HAP-1 (cell line): ENCODE results near the gene SLC26A11.
"Not testable (repeated sequence)": the region's sequence is repeated elsewhere in the genome, so short reads cannot be mapped to it uniquely, and the experiment has no call there.

Source experiments
- DNase-seq, 2 experiments: peaks; one replicate each; pipeline ENCODE4 v3.0.0-alpha.2; 2016 to 2020; ENCODE audit warnings: low spot score in 2 of 2
- H3K27me3 ChIP-seq: fragments of 250-450 bp; sonication (Bioruptor Pico); 2 replicates; pipeline ENCODE4 v1.5.1; 2020; ENCODE audit warnings: low read depth, mild to moderate bottlenecking, moderate library complexity
- H3K36me3 ChIP-seq: fragments of 250-450 bp; sonication (Bioruptor Pico); replicated peaks from 2 replicates; pipeline ENCODE4 v1.5.1; 2020; ENCODE audit warnings: mild to moderate bottlenecking
- H3K4me1 ChIP-seq: fragments of 250-450 bp; sonication (Bioruptor Pico); 2 replicates; pipeline ENCODE4 v1.5.1; 2020; ENCODE audit warnings: mild to moderate bottlenecking
- H3K4me3 ChIP-seq: fragments of 250-450 bp; sonication (Bioruptor Pico); 2 replicates; pipeline ENCODE4 v1.5.1; 2020; ENCODE audit warnings: mild to moderate bottlenecking, moderate library complexity
- H3K9me3 ChIP-seq: fragments of 250-450 bp; sonication (Bioruptor Pico); 2 replicates; pipeline ENCODE4 v1.5.1; 2020; ENCODE audit warnings: mild to moderate bottlenecking, moderate library complexity
- in situ Hi-C: fragments of 300-500 bp; cut with MboI; formaldehyde crosslinking; loops from 3 replicates; pipeline ENCODE4 v1.14.3; 2020; ENCODE audit warnings: low sequenced_read_pairs, inconsistent platforms, mixed read lengths

The SLC26A11 gene

GRCh38 chr17:80227666-80228065, 7.4 kb downstream of the SLC26A11 start:
- DNase-seq, result no peak
- in situ Hi-C loops, result no loop called here
- H3K27me3 ChIP-seq, result no peaks in the 10 kb centered on the region
- no peak overlapping the region for H3K4me3 ChIP-seq
- peaks cover 5% of the 10 kb centered on the region for H3K9me3 ChIP-seq
- H3K36me3 ChIP-seq, result no peaks in the 10 kb centered on the region; the same call in none of the 2 replicates
- no peaks in the 10 kb centered on the region for H3K4me1 ChIP-seq

- no peak overlapping the region for H3K4me3 ChIP-seq
- no peaks in the 10 kb centered on the region for H3K27me3 ChIP-seq
- DNase-seq, result no peak
- in situ Hi-C loops, result no loop called here
- H3K4me1 ChIP-seq, result no peaks in the 10 kb centered on the region
- H3K36me3 ChIP-seq, result no peaks in the 10 kb centered on the region; the same call in none of the 2 replicates
- H3K9me3 ChIP-seq, result peaks cover 5% of the 10 kb centered on the region
Observed at GRCh38 chr17:80228477-80228876, 8.2 kb downstream of the SLC26A11 start.

- H3K4me3 ChIP-seq, result no peak overlapping the region
- H3K4me1 ChIP-seq, result no peaks in the 10 kb centered on the region
- H3K9me3 ChIP-seq, result peaks cover 5% of the 10 kb centered on the region
- no peaks in the 10 kb centered on the region; the same call in none of the 2 replicates for H3K36me3 ChIP-seq
- DNase-seq, result no peak
- in situ Hi-C loops, result no loop called here
- H3K27me3 ChIP-seq, result no peaks in the 10 kb centered on the region
Observed at GRCh38 chr17:80229011-80229410, 8.8 kb downstream of the SLC26A11 start.

GRCh38 chr17:80232438-80232837, 12.2 kb downstream of the SLC26A11 start:
- in situ Hi-C loops, result no loop called here
- peaks cover 5% of the 10 kb centered on the region for H3K9me3 ChIP-seq
- H3K27me3 ChIP-seq, result no peaks in the 10 kb centered on the region
- peaks cover 2% of the 10 kb centered on the region for H3K36me3 ChIP-seq
- no peaks in the 10 kb centered on the region for H3K4me1 ChIP-seq
- DNase-seq, result no peak
- H3K4me3 ChIP-seq, result no peak overlapping the region

DNA sequence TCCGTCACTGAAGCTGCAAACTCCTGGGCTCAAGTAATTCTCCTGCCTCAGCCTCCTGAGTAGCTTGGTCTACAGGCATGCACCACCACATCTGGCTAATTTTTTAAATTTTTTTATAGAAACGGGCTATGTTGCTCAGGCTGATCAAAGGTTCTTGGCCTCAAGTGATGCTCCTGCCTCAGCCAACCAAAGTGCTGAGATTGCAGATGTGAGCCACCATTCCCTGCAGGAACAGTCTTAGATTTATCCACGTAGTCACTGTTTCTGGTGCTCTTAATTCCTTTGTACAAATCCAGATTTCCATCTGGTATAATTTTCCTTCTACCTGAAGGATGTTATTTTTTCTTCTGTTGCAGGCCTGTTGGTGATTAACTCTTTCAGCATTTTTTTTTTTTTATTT, 13.0 kb downstream of the SLC26A11 start:
- DNase-seq, result no peak
- Histone ChIP-seq H3K27me3 (no peaks in the 10 kb centered on the region), H3K4me1 (no peaks in the 10 kb centered on the region), H3K9me3 (peaks cover 5% of the 10 kb centered on the region), H3K4me3 (no peak overlapping the region), H3K36me3 (peaks cover 10% of the 10 kb centered on the region)
- in situ Hi-C loops, result no loop called here

DNA sequence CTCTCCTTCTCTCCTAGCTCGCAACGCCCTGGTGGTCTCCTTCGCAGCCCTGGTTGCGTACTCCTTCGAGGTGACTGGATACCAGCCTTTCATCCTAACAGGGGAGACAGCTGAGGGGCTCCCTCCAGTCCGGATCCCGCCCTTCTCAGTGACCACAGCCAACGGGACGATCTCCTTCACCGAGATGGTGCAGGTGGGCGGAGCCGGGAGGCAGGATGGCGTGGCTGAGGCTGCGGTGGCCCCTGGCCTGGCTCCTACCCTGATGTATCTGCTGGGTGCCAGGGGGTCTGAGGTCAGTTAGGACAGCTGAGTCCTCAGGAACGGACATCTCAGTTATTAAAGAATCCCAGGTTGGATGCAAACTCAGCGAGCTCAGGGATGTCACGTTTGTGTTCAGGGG, 16.7 kb downstream of the SLC26A11 start:
- no peaks in the 10 kb centered on the region for H3K4me1 ChIP-seq
- no peak for DNase-seq
- H3K27me3 ChIP-seq, result no peaks in the 10 kb centered on the region
- in situ Hi-C loops, result no loop called here
- H3K9me3 ChIP-seq, result peaks cover 5% of the 10 kb centered on the region
- no peak overlapping the region for H3K4me3 ChIP-seq
- peaks cover 19% of the 10 kb centered on the region for H3K36me3 ChIP-seq

DNA sequence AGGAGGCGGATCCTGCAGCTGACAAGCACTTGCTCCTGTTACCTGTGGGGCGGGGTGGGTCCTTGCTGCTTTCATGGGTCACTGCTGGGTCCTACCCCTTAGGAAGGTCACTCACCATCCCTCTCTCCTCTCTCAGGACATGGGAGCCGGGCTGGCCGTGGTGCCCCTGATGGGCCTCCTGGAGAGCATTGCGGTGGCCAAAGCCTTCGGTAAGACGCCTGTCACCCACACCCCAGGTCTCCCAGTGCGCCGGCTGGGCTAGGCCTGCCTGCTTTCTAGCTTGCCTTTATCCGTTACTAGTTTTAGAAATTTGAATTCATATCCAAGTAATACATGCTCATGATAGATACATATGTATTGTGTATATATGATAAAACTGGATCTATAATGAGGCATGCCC, 17.2 kb downstream of the SLC26A11 start:
- DNase-seq, result no peak
- Histone ChIP-seq H3K36me3 (peaks cover 19% of the 10 kb centered on the region), H3K27me3 (no peaks in the 10 kb centered on the region), H3K4me1 (no peaks in the 10 kb centered on the region), H3K4me3 (no peak overlapping the region), H3K9me3 (peaks cover 3% of the 10 kb centered on the region)
- in situ Hi-C loops, result no loop called here

- Histone ChIP-seq H3K4me1 (no peaks in the 10 kb centered on the region), H3K9me3 (no peaks in the 10 kb centered on the region), H3K4me3 (no peak overlapping the region), H3K36me3 (peaks cover 16% of the 10 kb centered on the region), H3K27me3 (no peaks in the 10 kb centered on the region)
- no peak for DNase-seq
- in situ Hi-C loops, result no loop called here
Observed at GRCh38 chr17:80242505-80242904, 22.3 kb downstream of the SLC26A11 start.

- H3K27me3 ChIP-seq, result no peaks in the 10 kb centered on the region
- peaks cover 7% of the 10 kb centered on the region; the same call in 1 of the 2 replicates for H3K36me3 ChIP-seq
- no peak for DNase-seq
- no peak overlapping the region for H3K4me3 ChIP-seq
- no peaks in the 10 kb centered on the region for H3K4me1 ChIP-seq
- in situ Hi-C loops, result no loop called here
- no peaks in the 10 kb centered on the region for H3K9me3 ChIP-seq
Observed at GRCh38 chr17:80243526-80244433, 23.6 kb downstream of the SLC26A11 start.

- H3K4me1 ChIP-seq, in situ Hi-C loops, H3K9me3 ChIP-seq, H3K36me3 ChIP-seq, DNase-seq, H3K4me3 ChIP-seq, H3K27me3 ChIP-seq: not testable (repeated sequence)
Observed at GRCh38 chr17:80244448-80244847, 24.2 kb downstream of the SLC26A11 start.

GRCh38 chr17:80244871-80245509, 24.8 kb downstream of the SLC26A11 start:
- Histone ChIP-seq H3K4me1 (no peaks in the 10 kb centered on the region), H3K4me3 (no peak overlapping the region), H3K36me3 (peaks cover 2% of the 10 kb centered on the region; the same call in 1 of the 2 replicates), H3K9me3 (no peaks in the 10 kb centered on the region), H3K27me3 (no peaks in the 10 kb centered on the region)
- in situ Hi-C loops, result no loop called here
- DNase-seq, result no peak

- no peak for DNase-seq
- H3K4me1 ChIP-seq, result no peaks in the 10 kb centered on the region
- in situ Hi-C loops, result no loop called here
- no peaks in the 10 kb centered on the region for H3K27me3 ChIP-seq
- no peak overlapping the region for H3K4me3 ChIP-seq
- peaks cover 2% of the 10 kb centered on the region; the same call in 1 of the 2 replicates for H3K36me3 ChIP-seq
- no peaks in the 10 kb centered on the region for H3K9me3 ChIP-seq
Observed at GRCh38 chr17:80245566-80246265, 25.5 kb downstream of the SLC26A11 start.

- no peaks in the 10 kb centered on the region for H3K4me1 ChIP-seq
- no peak for DNase-seq
- in situ Hi-C loops, result no loop called here
- H3K4me3 ChIP-seq, result no peak overlapping the region
- no peaks in the 10 kb centered on the region for H3K9me3 ChIP-seq
- H3K36me3 ChIP-seq, result peaks cover under 1% of the 10 kb centered on the region; the same call in 1 of the 2 replicates
- no peaks in the 10 kb centered on the region for H3K27me3 ChIP-seq
Observed at GRCh38 chr17:80246266-80246681, 26.0 kb downstream of the SLC26A11 start.

DNA sequence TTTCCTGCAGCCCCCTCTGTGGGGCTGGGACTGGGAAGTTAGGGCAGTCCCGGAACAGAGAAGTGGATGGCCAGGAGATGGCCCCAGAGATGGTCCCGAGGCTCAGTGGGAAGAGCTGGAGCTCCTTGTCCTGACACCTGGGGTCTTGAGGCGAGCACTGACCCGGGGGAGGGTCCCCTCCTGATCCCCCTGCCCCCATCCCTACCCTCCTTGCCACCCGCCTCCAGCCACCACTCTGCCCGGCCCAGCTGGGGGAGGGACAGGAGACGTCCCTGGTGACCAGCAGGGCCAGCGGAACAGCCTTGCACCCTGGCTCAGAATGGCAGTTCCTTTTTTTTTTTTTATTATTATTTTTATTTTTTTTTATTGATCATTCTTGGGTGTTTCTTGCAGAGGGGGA, 26.5 kb downstream of the SLC26A11 start:
- no peak for DNase-seq
- Histone ChIP-seq H3K36me3 (no peaks in the 10 kb centered on the region; the same call in 1 of the 2 replicates), H3K4me3 (no peak overlapping the region), H3K9me3 (no peaks in the 10 kb centered on the region), H3K27me3 (no peaks in the 10 kb centered on the region), H3K4me1 (no peaks in the 10 kb centered on the region)
- in situ Hi-C loops, result no loop called here
